Measurements from ENCODE around the gene MLLT3.

Gene MLLT3

DNA sequence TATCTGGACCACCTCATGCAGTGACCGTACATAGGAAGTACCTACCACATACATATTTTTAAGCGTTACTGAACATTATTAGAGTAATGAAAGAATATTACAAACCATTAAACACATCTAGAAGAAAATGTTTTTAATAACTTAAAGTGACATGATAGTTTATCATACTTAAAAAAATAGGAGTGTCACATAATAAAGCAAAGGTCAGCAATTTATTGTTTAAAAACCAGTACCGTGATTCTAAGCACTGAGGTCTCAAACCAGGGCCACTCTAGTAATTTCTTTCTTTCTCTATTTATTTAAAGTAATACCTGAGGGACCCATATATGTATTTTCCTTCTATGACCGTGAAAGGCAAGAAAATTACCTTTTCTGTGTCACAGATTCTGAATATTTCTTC lies 216.0 kb downstream of the MLLT3 start:
- TF ChIP-seq, protein P1, sequence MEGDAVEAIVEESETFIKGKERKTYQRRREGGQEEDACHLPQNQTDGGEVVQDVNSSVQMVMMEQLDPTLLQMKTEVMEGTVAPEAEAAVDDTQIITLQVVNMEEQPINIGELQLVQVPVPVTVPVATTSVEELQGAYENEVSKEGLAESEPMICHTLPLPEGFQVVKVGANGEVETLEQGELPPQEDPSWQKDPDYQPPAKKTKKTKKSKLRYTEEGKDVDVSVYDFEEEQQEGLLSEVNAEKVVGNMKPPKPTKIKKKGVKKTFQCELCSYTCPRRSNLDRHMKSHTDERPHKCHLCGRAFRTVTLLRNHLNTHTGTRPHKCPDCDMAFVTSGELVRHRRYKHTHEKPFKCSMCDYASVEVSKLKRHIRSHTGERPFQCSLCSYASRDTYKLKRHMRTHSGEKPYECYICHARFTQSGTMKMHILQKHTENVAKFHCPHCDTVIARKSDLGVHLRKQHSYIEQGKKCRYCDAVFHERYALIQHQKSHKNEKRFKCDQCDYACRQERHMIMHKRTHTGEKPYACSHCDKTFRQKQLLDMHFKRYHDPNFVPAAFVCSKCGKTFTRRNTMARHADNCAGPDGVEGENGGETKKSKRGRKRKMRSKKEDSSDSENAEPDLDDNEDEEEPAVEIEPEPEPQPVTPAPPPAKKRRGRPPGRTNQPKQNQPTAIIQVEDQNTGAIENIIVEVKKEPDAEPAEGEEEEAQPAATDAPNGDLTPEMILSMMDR (IDR thresholded peaks at IDR 0.05; ENCODE audit: low read depth, low read length): no peak

GRCh38 chr9:20405616-20406015 lies 216.7 kb downstream of the MLLT3 start:
- H3K4me3 ChIP-seq (ENCODE audit: low read depth, low read length): no peak overlapping the region
- TF ChIP-seq, protein P1 (IDR thresholded peaks at IDR 0.05; ENCODE audit: low read depth, low read length): no peak

More for the DNA sequence above, 216.0 kb downstream of the MLLT3 start:
- no peak overlapping the region for H3K4me3 ChIP-seq (ENCODE audit: low read depth, low read length)

DNA sequence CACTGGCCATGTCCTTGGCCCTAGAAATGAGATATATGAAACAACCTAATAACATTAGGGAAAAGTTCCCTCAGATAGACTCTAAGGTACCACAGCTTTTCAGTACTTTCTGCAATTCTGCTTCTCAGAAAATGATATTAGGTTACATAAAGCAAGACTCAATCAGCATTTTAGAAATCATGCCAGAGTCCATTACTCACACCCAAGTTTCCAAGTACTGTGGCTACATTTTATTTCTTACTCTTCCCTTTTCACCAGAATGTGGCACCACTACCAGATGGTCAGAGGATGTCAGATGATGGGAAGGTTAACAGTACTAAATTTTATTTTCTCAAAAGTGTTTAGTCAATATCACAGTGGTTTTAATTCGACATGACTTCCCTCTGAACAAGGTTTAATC lies 217.2 kb downstream of the MLLT3 start:
- TF ChIP-seq, protein P1 (IDR thresholded peaks at IDR 0.05; ENCODE audit: low read depth, low read length): no peak
- no peak overlapping the region for H3K4me3 ChIP-seq (ENCODE audit: low read depth, low read length)

GRCh38 chr9:20404192-20404813 lies 218.0 kb downstream of the MLLT3 start:
- TF ChIP-seq, protein P1 (IDR thresholded peaks at IDR 0.05; ENCODE audit: low read depth, low read length): no peak
- no peak overlapping the region for H3K4me3 ChIP-seq (ENCODE audit: low read depth, low read length)

- TF ChIP-seq, protein P1 (IDR thresholded peaks at IDR 0.05; ENCODE audit: low read depth, low read length): no peak
- no peak overlapping the region for H3K4me3 ChIP-seq (ENCODE audit: low read depth, low read length)
These were observed 219.0 kb downstream of the MLLT3 start for GRCh38 chr9:20403346-20403745.

DNA sequence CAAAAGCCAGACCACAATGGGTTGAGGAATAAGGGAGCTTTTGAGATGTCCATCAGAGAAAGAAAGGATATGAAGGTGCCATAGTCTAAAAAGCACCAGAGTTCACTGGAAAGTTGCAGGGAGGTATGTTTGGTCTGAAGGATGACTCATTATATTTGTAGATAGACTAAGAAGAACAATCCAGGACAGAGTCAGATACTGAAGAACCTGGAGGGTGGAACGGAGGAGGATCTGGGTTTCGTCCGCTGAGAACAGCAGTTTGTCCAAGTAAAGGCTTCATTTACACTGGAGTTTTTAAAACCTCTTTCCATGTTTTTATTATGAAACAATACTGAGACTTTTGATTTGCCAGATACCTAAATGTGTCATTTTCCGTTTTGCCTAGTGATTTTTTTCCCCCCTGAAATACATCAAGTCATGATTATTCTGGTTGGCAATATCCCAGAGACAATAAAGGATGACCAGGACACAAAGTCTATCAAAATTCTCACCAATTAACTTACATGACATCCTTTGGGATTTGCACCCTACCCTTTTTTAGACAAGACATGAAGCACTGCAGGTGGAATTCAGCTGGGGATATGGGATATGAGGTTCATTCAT lies 219.9 kb downstream of the MLLT3 start:
- no peak overlapping the region for H3K4me3 ChIP-seq (ENCODE audit: low read depth, low read length)
- TF ChIP-seq, protein P1 (IDR thresholded peaks at IDR 0.05; ENCODE audit: low read depth, low read length): no peak

- no peak overlapping the region for H3K4me3 ChIP-seq (ENCODE audit: low read depth, low read length)
- TF ChIP-seq, protein P1 (IDR thresholded peaks at IDR 0.05; ENCODE audit: low read depth, low read length): no peak
These were observed 223.6 kb downstream of the MLLT3 start for GRCh38 chr9:20398536-20399338.

All from WI38 (cell line).